Stimulated activated CD4-positive, alpha-beta T cell treated with anti-CD3 and anti-CD28 coated beads, Interleukin-1b, Interleukin-23, amount 100 ng/mL, for 1 hour (primary cell): ENCODE results near the gene POLR2M.

Experiments
- DNase-seq, 2 donors: peaks; one replicate each; pipeline ENCODE4 v3.0.0-alpha.2; 2020; ENCODE audit warnings: low read depth in 2 of 2

POLR2M gene

DNA sequence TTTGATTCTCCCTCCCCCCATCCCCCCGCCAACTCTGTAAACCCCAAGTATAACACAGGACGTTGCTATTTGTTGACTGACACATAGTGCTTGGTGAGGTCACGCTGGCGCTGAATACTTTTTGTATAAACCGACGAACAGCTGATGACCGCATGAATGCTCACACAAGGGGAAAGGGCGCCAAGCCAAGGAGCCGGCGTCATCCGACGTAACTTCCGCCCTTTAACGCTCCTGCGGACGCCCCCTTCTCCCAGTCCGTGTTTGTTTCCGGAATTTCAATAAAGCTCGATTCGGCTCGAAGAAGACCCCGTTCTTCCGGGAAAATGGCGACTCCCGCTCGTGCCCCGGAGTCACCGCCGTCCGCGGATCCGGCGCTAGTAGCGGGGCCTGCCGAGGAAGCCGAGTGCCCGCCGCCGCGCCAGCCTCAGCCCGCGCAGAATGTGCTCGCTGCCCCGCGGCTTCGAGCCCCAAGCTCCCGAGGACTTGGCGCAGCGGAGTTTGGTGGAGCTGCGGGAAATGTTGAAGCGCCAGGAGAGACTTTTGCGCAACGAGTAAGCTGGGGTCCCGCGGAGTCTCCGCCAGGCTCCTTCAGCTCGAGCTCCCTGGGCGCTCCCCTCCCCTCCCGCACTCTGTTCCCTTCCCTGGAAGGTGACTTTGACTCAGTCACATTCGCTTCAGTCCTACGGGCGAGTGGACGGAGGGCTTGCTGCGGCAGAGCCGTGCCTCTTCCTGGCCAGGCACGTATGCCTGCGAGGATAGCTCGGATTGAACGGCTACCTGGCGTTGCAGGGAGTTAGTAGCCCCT lies at the start of gene POLR2M:
POLR2M (plus strand) TSS at position 310 of the 805 bp plus-strand sequence; CDS start at position 439, 129 bp downstream.
- peak; percentile 61 to 68 for DNase-seq

DNA sequence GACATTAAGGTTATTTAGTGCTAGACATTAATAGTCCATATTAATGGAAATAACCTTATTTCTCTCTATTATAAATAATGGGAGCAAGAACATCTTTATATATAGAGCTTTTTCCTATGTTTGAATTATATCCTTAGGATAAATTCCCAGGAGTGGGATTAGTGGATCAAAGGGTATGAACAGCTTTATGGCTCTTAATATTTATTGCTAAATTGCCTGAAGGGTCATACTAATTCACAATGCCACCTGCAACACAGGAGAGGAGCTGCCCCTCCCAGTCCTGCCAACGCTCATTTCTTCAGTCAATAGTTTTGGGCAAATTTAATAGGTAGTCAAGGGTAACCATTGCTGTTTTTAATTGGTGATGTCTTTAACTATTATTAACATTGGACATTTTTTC lies 48.9 kb upstream of the POLR2M start:
- DNase-seq: no peak

DNA sequence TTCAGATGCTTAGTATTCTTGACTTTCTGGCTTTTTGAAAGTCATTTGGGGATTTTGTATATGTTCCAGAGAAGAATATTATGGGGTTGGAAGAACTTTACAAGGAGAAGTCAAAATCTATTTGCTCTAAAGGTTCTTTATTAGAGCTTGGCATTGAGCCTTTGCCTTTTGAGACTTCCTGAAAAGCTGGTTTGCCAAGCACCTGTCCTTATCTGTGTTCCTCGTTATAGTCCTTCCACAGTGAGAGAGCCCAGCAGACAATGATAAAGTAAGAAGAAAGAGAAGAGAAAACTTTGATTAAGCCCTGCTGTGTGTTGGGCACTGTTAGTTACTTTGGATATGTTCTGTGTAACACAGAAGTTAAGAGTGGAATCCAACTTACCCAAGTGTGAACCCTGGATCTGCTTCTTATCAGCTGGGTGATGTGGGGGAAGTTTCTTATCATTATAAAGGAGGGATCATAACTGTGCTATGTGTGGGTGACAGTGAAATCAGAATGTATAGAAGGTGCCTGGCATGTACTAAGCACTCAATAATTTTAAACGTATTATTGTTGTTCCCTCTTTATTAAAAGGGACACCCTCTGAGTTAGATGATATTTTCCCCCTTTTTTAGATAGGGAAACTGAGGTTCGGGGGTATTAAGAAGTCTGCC lies 44.3 kb upstream of the POLR2M start:
- no peak for DNase-seq

DNA sequence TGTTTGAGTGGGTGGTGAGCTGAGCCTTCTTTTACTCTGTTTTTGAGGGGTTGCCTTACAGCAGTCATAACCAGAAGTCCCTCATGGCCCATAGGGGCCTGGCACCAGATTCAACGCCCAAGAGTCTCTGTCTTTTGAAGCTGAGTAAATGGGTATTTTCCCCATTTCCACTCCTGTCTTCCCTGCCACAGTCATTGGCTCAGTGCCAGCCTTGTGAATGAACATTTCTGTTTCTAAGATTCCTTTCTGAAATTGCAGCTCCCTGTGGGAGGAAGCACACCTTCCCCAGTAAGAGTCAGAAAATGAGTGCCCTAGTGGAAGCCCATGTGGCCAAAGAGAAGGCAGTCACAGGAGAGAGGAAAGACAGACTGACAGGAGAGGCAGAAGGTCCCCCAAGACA lies 43.7 kb upstream of the POLR2M start:
- DNase-seq: no peak

DNA sequence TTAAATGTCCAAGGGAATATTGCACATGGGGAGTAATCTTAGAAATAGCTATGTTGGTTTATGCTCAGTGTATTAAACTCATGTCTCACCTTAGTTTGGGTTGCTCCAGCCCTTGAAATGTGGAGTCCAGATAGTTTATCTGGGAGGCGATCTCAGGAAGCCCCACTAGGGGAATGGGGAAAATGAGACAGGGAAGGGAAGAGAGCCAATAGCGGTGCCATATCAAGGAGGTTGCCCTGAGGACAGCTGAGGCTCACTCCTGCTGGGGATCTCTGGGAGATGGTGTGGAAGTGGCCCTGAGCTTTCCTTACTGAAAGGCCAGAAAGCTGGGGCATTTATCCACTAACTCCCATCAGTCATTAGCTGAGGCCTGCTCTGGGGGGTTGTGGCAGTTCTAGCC lies 43.3 kb upstream of the POLR2M start:
- no peak for DNase-seq

DNA sequence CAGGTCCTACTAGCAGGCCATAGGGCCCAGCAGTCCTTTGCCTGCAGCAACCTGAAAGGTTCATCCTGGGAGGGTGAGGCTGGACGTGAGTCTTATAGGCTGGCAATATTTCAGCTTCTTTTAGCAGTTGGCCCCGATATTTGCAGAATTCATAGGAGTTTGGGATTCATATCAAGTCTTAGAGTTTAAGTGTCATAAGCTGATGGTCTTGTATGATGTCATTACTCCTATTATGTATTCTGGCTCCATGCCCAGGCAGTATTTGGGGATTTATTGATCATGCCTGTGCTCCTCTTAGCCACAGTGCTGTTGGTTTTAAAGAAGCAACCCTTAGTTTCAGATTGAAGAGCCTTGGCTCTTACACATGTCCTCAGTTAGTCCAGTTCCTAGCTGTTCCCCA lies 41.3 kb upstream of the POLR2M start:
- DNase-seq: no peak

DNA sequence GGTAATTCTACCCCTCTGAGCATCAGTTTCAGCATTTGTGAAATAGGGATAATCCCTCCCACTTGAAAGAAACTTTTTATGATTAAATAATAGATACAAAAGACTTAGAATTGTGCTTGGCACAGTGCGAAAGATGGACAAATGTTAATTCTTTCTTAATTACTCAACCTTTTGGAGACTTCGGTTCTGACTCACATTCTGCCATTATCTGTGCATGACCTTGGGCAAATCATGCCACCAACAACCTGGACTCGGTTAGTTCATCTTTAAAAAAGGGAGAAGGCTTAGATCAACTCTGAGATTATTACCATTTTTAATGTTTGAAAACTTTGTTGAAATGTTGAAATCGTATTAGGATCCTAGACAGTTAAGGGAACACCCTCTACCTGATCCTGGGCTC lies 40.6 kb upstream of the POLR2M start:
- no peak for DNase-seq

DNA sequence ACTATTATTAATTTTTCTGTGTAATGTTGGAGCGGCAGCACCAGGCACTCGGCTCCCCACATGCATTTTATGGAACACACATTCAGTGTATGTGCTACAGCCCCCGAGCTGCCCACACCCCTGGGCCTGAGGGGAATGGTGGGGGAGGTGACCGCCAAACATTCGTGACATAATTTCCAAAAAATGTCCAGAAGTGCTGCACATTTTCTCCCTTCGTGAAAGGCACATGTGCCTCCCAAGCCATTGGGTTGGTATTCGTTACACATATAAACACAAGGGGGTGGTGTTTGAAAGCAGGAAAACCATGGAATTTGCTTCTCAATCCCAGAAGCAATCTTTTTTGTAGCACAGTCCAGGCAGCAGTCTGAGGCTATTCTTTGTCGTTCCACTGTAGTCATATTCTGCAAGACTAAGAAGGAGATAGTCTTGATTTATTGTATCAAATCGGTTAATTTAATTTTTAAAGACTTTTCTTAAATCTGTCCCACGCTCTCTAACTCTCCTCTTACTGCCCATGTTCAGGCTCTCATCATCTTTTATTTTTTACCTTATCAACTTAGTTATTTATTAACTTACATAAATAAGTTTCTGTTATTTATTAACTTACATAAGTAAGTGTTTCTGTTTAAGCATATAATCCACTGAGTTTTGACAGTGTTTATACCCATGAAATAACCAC lies 39.2 kb upstream of the POLR2M start:
- DNase-seq: no peak

DNA sequence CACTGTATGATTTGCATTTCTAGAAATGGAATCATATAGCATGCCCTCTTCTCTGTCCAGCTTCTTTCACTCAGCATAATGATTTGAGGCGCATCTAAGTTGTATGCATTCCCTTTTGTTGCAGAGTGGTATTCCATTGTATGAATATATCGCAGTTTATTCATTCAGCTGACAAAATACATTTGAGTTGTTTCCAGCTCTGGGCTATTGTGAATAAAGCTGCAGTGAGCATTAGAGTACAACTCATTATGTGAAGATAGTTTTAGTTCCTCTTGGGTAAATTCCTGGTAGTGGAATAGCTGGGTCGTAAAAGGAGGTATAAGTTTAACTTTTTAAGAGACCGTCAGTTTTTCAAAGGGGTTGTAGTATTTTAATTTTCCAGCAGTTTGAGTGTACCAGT lies 38.5 kb upstream of the POLR2M start:
- no peak for DNase-seq

DNA sequence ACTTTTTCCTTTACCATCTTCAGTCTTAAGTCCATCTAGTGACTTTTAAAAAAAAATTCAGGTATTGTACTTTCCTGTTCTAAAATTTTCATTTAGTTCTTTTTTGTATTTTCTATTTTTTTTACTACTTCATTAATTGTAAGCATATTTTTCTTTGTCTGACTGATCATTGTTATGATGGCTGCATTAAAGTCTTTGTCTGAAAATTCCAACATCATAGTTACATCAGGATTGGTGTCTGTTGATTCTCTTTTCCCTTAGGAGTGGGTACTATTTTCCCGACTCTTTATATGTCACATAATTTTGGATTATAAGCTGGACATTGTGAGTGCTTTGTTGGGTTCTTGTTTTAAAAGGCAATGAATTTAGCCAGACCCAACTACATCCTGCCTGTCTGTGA lies 34.9 kb upstream of the POLR2M start:
- DNase-seq: no peak

DNA sequence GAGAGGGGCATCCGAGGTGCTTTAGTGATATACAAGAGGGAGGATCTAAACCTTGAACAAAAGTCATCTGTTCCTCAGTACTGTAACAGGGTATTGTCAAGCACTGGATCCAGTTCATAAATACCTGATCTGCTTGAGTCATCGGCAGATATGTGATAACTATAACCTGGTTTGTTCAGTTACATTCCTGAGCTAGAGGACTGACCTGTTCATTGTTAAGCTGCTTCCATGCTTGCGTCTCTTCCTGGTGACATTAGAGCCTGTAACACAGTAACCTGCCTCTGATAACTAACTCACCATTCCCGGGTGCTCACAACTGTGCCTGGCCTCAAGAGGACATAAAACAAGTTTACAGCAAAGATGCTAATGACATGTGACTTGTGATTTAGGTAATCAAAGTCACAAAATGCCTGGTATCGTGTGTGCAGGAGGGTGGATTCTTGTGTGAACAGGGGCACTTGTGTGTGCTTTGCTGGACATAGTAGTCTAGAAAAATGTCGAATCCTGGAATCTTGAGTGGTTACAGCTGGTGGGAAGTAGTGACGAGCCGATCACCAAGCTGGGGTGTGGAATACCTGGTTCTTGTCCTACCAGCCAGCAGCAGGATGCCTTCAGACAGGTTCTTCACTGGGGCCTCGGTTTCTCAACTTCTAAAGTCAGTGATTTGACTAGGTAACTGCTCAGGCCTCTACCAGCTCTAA lies 30.9 kb upstream of the POLR2M start:
- DNase-seq: no peak

DNA sequence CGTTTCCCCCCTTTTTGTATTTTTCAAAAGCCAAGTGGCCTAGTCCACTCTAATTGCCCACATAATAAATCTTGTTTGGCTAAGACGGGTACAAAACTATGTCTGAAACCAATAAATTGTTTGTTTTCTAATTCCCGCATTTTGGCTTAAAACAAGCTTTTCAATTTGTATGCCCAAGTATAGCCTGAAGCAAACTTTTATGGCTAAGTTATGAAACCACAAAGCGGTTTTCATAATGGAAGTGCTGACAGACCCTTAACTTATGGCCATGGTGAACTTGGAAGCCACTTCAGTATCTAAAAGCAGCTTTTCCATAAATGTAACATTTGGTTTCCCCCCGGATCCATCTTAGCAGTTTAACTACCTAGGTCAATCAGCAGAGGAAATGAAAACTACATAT lies 29.9 kb upstream of the POLR2M start:
- no peak for DNase-seq

DNA sequence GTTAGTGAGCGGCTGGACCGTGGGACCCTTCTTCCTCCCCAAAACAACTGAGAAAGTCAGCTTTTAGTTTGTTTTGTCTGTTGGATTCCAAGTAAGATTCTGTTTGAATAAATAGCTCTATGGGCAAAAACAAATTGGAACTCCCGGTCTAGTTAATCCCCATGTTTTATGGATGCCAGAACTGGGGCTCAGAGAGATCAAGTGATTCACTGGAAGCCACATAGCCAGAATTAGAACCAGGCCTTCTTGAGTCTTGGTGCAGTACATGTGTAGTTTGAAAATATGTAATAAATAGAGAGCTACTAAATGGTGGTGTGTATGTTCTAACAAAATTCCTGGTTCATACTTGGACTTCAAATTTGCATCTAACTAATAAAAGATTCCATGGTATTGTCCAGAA lies 29.3 kb upstream of the POLR2M start:
- no peak for DNase-seq

DNA sequence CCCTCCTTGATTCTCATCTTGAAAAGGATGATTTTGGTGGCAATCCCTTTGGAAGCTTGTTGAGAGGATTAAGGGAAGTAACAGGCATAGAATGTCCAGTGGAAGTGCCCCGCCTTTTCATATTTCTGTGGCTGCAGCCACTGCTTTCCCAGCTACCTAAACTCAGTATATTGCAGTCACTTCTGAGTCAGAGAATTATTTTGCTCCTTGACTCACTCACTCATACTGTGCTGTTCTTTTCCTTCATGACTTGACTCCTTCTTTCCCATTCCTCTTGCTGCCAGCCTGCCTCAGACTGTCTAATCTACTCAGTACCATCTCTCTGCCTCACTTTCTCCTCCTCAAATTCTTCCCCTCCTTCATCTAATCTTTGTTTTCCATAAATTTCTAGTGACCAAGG lies 26.5 kb upstream of the POLR2M start:
- no peak for DNase-seq

DNA sequence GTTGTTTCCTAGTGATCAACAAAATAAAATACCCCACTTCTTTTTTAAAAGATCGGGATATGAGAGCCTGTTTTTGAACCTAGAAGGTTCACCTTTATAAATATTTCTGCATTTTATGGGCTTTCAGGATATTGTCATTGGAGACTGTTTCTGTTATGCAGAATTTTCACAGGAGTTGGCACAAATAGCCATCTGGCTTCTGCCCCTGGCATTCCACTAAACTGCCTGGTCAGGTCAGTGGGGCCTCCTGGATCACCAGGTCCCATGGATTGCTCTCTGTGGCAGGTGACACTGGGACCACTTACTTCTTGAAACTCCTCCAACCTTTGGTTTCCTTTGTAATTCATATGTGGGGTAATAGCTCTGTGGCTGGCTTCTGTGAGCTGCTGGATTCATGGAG lies 25.5 kb upstream of the POLR2M start:
- DNase-seq: no peak

DNA sequence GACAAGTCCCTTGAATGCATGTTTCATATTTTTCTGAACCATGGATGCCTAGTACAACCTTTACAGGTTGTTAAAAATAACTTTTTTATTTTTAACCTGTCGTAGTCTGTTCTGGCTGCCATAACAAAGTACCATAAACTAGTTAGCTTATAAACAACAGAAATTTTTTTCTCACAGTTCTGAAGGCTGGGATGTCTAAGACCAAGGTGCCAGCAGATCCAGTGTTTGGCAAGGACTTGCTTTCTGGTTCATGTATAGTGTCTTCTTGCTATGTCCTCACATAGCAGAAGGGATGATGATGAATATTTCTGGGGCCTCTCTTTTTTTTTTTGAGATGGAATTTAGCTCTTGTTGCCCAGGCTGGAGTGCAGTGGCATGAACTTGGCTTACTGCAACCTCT lies 23.0 kb upstream of the POLR2M start:
- no peak for DNase-seq

DNA sequence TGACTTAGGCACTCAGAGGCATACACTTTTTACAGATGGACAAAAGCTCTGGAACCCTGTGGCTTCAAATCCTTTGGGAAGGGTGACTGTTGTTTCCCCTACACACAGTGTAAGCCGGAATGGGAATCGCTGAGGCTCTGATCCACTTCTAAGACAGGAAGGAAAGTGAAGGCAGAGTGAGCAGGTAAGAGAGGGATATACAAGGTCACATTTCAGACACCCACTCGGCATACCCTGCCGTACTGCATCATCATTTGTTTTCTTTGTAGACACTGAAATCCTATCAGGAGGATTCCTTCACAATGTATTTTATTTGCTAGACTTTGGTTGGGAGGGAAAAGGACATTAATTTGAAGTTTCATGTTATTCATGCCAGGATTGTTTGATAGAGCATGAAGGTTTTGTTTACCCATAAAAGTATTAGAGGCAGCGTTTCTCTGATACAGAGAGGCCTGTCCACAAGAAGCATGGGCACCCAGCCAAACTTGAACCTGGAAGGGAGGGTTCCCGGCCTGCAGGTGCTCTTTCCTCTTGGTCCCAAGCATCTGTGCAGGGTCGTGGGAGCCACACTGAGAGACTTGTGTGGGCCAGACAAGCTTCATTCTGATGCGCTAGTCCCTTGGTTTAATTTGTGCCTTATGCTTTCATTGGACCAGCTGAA lies 21.9 kb upstream of the POLR2M start:
- no peak for DNase-seq

DNA sequence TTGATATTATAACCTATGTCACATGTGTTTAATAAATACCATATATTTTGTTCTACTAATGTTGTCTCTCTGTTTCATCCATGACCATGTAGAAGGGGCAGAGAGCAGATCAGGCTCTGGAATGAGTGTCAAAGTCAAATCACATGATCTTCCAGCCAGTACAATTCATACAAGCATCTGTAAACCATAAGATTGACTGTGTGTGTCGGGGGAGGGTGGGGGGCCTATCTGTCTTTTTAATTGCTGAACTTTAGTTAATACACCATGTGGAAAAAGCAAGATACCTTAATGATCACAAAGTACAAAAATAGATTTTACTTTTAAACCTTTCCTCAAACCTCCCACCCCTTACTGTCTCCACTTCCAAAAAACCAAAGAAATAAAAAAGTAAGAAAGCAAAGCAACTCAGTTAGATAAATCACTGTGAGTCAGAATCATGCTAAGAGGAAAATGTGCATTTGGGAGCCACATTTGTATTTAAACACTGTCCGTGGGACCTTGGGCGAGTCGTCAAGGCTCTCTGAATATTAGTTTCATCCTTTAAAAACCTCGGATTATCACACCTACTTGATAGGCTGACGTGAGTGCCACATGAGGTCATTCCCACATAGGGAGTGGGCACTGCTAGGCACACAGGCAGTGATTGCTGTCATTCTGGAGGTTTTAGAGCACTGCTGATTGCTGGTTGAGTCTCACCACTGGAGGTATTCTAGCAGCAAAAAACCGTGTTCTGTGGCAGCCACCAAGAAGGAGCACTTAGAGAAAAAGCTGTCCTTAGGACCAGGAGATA lies 21.0 kb upstream of the POLR2M start:
- no peak for DNase-seq

DNA sequence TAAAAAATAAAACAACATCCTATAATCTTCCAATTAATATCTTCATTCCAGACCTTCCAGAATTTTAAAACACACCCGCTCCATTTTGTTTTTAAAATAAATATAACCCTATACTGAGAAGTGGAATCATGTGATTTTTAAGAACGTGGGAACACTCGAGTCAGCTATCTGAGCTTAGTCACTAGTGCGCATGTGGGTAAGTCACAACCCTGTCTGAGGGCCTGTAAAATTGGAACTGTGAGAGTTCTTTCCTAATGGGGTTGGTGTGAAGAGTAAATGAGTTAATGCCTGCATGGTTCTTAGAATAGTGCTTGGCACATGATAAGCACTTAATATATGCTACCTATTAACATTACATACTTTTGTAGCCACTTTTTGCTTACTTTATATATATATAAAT lies 19.9 kb upstream of the POLR2M start:
- DNase-seq: no peak

DNA sequence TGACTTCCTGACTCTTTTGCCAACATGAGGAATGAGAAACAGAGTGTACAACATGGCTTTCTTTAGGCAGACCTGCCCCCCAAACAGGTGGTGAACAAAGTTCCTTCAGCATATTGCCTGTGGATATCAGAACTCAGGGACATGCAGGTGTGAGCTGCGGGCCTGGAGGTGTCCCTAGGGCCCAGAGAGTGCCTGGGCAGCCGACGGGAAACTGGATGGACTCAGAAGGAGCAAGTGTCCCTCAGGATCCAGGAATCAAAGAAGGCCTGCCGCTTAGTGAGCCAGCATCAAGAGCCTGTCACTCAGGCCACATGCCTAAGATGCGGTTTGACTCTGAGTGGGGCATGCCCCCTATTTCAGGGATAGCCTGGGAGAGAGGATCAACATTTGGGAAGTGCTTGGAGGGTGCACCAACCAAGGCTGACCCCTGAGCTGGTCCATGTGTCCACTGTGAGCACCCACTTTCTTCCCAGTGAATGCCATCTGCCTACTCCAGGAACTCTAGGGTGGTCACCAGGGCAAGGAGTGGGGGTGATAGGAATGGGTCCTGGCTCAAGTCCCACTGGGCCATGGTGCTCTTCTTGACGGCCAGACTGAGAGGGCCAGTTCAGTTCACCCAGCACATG lies 16.1 kb upstream of the POLR2M start:
- DNase-seq: no peak

DNA sequence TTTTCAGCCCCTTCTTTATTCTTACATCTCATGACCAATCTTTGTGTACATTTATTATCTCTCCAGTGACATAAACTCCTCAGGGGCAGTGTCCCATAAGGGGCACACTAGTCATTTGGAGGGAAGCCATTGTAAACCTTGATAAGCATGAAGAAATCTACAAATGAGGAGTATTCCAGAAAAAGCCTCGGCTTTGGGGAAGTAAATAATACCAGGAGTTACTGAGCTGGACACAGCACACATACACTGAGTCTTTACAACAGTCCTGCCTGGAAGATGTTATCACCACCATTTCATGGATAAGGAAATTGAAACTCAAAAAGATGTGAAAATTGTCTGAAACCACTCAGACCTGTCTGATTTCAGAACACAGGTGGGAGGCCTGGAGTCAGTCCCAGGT lies 15.4 kb upstream of the POLR2M start:
- DNase-seq: no peak
